Glomerular visceral epithelial cell (primary cell): ENCODE data around the gene APOA1.

Experiments used
- DNase-seq: peaks from one replicate; pipeline ENCODE4 v3.0.0-alpha.2; 2016; ENCODE audit errors: extremely low spot score

Gene APOA1

DNA sequence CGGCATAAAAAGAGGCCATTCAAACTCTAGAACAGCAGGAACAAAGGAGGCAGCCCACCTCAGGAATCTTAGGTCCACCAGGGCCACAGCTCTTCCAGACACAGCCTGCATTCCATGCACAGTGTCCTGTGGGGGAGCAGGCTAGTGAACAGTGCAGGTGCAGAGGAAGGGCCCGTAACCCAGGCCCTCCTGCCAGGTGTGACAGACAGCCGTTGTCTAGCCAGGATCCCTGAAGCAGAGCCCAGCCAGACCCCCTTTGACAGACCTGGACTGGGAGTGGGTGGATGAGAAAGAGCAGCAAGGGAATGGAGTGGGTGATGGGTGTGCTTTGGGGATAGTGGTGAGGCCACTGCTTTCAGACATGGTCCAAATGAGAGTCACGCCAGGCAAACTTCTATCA, 48.4 kb downstream of the APOA1 start:
- no peak for DNase-seq

GRCh38 chr11:116788534-116788933, 48.9 kb downstream of the APOA1 start:
- DNase-seq, result no peak

DNA sequence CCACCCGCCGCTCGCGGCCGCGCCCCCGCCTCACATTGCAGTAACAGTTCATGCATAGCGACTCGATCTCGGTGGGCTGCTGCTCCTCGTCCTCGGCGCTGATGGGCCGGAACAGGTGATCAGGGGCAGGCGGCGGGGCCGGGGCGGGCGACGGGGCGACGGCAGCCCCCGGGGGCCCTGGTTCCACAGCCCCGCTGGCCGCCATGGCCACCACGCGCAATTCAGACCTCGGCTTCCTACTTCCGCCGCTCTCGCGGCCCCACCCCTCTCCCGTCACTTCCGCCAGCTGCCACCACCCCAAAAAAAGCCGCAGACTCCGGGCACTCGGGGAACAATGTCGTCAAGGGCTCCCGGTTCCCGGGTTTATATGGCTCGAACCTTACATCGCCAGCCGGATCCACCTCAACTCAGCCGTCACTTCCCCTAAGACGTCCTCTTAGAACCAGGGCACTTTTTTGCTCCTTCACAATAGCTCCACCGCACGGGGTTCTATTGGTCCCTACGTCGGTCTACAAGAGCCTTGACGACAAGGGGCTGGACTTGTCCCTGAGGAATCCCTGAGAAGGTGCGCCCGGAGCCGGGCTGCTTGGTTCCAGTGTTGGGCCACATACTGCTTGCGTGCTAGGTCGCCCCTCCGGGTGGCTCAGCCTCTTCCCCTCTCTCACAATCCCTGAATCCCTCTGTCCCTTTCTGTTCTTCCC, 49.5 kb downstream of the APOA1 start, which contains the start of gene ZPR1:
TSS of gene ZPR1 (minus strand) at position 238 of the 701 bp plus-strand sequence. CDS start at position 205, 33 bp downstream.
- DNase-seq, result peak; percentile 63

DNA sequence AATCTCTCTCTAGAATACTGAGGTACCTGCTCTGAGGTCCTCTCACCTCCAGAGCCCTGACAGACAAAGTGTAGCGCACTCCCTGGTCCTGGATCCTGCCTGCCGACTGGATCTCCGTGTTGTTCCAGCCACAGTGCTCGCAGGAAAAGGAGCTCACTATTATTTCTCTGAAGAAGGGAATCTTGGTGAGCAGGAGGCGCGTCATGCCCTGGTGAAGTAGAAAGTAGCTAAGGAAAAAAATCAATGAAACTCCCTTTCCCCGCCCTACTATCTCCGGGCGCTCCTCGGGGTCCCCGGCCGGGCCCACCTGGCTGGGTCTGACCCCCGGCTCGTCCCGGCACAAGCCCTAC, 50.0 kb downstream of the APOA1 start:
- no peak for DNase-seq

- no peak for DNase-seq
These were observed 50.5 kb downstream of the APOA1 start for GRCh38 chr11:116786966-116787365.

GRCh38 chr11:116786326-116786725, 51.1 kb downstream of the APOA1 start:
- DNase-seq, result no peak
